Left lung (tissue), 10 donors: ENCODE results near the gene ZNF787. TPM values are rescaled to one million over a fixed set of nuclear protein-coding genes. Genes with fewer than 3 reads are reported as not detected.
A peak's percentile ranks its signal among the peaks of the same experiment; 100 is the strongest.

Experiments
- ATAC-seq: fragments of 200-7000 bp; cut with Tn5 transposase; one replicate; pipeline ENCODE4 v1.9.1; 2020; ENCODE audit warnings: moderate library complexity
- DNase-seq, 4 donors: peaks; one replicate each; pipeline ENCODE4 v3.0.0-alpha.2; 2013 to 2020
- H3K27ac ChIP-seq, 2 donors: fragments of 200-600 bp; sonication (generic) in 1 of 2; one replicate each; pipeline versions ENCODE4 v1.5.0 to v1.8.0; 2020 to 2021
- H3K27me3 ChIP-seq, 2 donors: fragments of 200-600 bp; sonication (generic) in 1 of 2; one replicate each; pipeline versions ENCODE4 v1.5.0 to v1.8.0; 2020 to 2021
- H3K36me3 ChIP-seq, 2 donors: fragments of 200-600 bp; sonication (generic) in 1 of 2; one replicate each; pipeline versions ENCODE4 v1.5.0 to v1.8.0; 2020 to 2021
- H3K4me1 ChIP-seq, 2 donors: fragments of 200-600 bp; one replicate each; pipeline ENCODE4 v1.8.0; 2021
- H3K4me3 ChIP-seq, 2 donors: fragments of 200-600 bp; sonication (generic) in 1 of 2; one replicate each; pipeline versions ENCODE4 v1.5.0 to v1.8.0; 2020 to 2021; ENCODE audit warnings: mild to moderate bottlenecking in 1 of 2
- H3K9me3 ChIP-seq, 2 donors: fragments of 200-600 bp; sonication (generic) in 1 of 2; one replicate each; pipeline versions ENCODE4 v1.5.0 to v1.8.0; 2020 to 2021
- CTCF ChIP-seq, 2 donors: fragments of 200-600 bp; sonication (generic) in 1 of 2; IDR thresholded peaks; one replicate each; pipeline versions ENCODE4 v1.5.0 to v1.8.0; 2021; ENCODE audit warnings: antibody characterized with exemption in 2 of 2
- intact Hi-C, 2 donors: fragments of 100-400 bp; cut with DNase I; formaldehyde crosslinking; loops; one replicate each; pipeline versions ENCODE4 v1.11.2 to v1.14.2; 2022
- polyA plus RNA-seq, 6 donors: library from polyadenylated mRNA; unstranded; fragments of 120-200 nt; gene quantifications; one replicate each; pipeline ENCODE4 v1.2.1, GENCODE V29; 2013; ENCODE audit not compliant: insufficient read length in 6 of 6
- total RNA-seq, 2 donors: library from RNA; stranded (reverse); fragmentation: NEBNext Ultra II Directional; extraction: Animal tissue kit (Norgen Biotek cat#: 25700); gene quantifications; one replicate each; pipeline ENCODE4 v1.2.1, GENCODE V29; 2021
- donor health status: DM: no; HTN: yes; CAD: no.
- donor health status: DM: no; HTN: no; CAD: no.

Gene ZNF787
- total and polyA plus RNA-seq, 8 donors, result 11.0 to 44.6 (median 19.3) TPM

GRCh38 chr19:56117376-56117884 is 3.7 kb downstream of the ZNF787 start:
- Histone ChIP-seq H3K4me3 (no peak overlapping the region), H3K4me1 (peaks cover 37 to 83% of the 10 kb centered on the region in 2 donors), H3K27me3 (no peaks in the 10 kb centered on the region), H3K9me3 (no peaks in the 10 kb centered on the region), H3K27ac (no peak overlapping the region), H3K36me3 (peaks cover 0 to 16% of the 10 kb centered on the region in 2 donors)
- TF ChIP-seq CTCF (IDR thresholded peaks at IDR 0.05), result no peak
- DNase-seq, result no peak
- intact Hi-C loops, result no loop called here
- ATAC-seq, result no peak

- DNase-seq (no peak), ATAC-seq (no peak)
- Histone ChIP-seq H3K9me3 (no peaks in the 10 kb centered on the region), H3K27me3 (no peaks in the 10 kb centered on the region), H3K27ac (no peak overlapping the region), H3K4me1 (peaks cover 40 to 84% of the 10 kb centered on the region in 2 donors), H3K36me3 (peaks cover 0 to 16% of the 10 kb centered on the region in 2 donors), H3K4me3 (no peak overlapping the region)
- no peak for TF ChIP-seq CTCF (IDR thresholded peaks at IDR 0.05)
- intact Hi-C loops, result no loop called here
Observed at GRCh38 chr19:56116606-56117005, 4.5 kb downstream of the ZNF787 start.

- Histone ChIP-seq H3K36me3 (peaks cover 0 to 16% of the 10 kb centered on the region in 2 donors), H3K27ac (no peak overlapping the region), H3K4me1 (peaks cover 51 to 94% of the 10 kb centered on the region in 2 donors), H3K9me3 (no peaks in the 10 kb centered on the region), H3K27me3 (no peaks in the 10 kb centered on the region), H3K4me3 (no peak overlapping the region)
- intact Hi-C loops, result no loop called here
- DNase-seq, result no peak
- no peak for ATAC-seq
- no peak for TF ChIP-seq CTCF (IDR thresholded peaks at IDR 0.05)
Observed at GRCh38 chr19:56115490-56115889, 5.6 kb downstream of the ZNF787 start.

- no peak for TF ChIP-seq CTCF (IDR thresholded peaks at IDR 0.05)
- peak overlapping the region in 1 of 2 donors; percentile 9 for H3K27ac ChIP-seq
- intact Hi-C loops, result no loop called here
Observed at GRCh38 chr19:56114778-56115110, 6.4 kb downstream of the ZNF787 start.

GRCh38 chr19:56114051-56114777 is 6.9 kb downstream of the ZNF787 start:
- DNase-seq (peak in 2 of 4 donors; percentile 43 to 70), ATAC-seq (no peak)
- Histone ChIP-seq H3K9me3 (no peaks in the 10 kb centered on the region), H3K36me3 (peaks cover 0 to 16% of the 10 kb centered on the region in 2 donors), H3K27me3 (no peaks in the 10 kb centered on the region), H3K27ac (peak overlapping the region in 1 of 2 donors; percentile 9), H3K4me3 (no peak overlapping the region), H3K4me1 (peaks cover 56 to 98% of the 10 kb centered on the region in 2 donors)
- intact Hi-C loops, result no loop called here
- no peak for TF ChIP-seq CTCF (IDR thresholded peaks at IDR 0.05)

More at GRCh38 chr19:56114778-56115110, 6.4 kb downstream of the ZNF787 start:
- DNase-seq (peak in 1 of 4 donors; percentile 72), ATAC-seq (no peak)
- Histone ChIP-seq H3K27me3 (no peaks in the 10 kb centered on the region), H3K36me3 (peaks cover 0 to 16% of the 10 kb centered on the region in 2 donors), H3K4me3 (no peak overlapping the region), H3K4me1 (peaks cover 56 to 98% of the 10 kb centered on the region in 2 donors), H3K9me3 (no peaks in the 10 kb centered on the region)
